OCI-M1 (cell line): ENCODE data around the gene TGFB3.
A peak's percentile ranks its signal among the peaks of the same experiment; 100 is the strongest.
"Not testable (repeated sequence)": the region's sequence is repeated elsewhere in the genome, so short reads cannot be mapped to it uniquely, and the experiment has no call there.

Source experiments
- DNase-seq: peaks from one replicate; lab custom pipeline; 2025; lab: John Stamatoyannopoulos, UW

The TGFB3 gene

GRCh38 chr14:75981426-75982265 is at the start of gene TGFB3:
Gene TGFB3 (minus strand): TSS chr14:75981995. CDS start chr14:75980893, 1,102 bp downstream.
- peak; percentile 76 for DNase-seq

- DNase-seq: no peak
Observed at GRCh38 chr14:76024211-76024907, 42.6 kb upstream of the TGFB3 start.

GRCh38 chr14:76023757-76024156 is 42.0 kb upstream of the TGFB3 start:
- no peak for DNase-seq

GRCh38 chr14:76022991-76023390 is 41.2 kb upstream of the TGFB3 start:
- DNase-seq: no peak

GRCh38 chr14:76019676-76020075 is 37.9 kb upstream of the TGFB3 start:
- no peak for DNase-seq

- no peak for DNase-seq
Observed at GRCh38 chr14:76015668-76016067, 33.9 kb upstream of the TGFB3 start.

GRCh38 chr14:76015191-76015590 is 33.4 kb upstream of the TGFB3 start:
- DNase-seq: no peak

- no peak for DNase-seq
Observed at GRCh38 chr14:76012354-76012753, 30.6 kb upstream of the TGFB3 start.

GRCh38 chr14:76011930-76012329 is 30.1 kb upstream of the TGFB3 start:
- no peak for DNase-seq

GRCh38 chr14:76009627-76010026 is 27.8 kb upstream of the TGFB3 start:
- DNase-seq: not testable (repeated sequence)

- DNase-seq: no peak
Observed at GRCh38 chr14:76007852-76008251, 26.1 kb upstream of the TGFB3 start.

- no peak for DNase-seq
Observed at GRCh38 chr14:76007379-76007778, 25.6 kb upstream of the TGFB3 start.

- no peak for DNase-seq
Observed at GRCh38 chr14:76006253-76006652, 24.5 kb upstream of the TGFB3 start.

- no peak for DNase-seq
Observed at GRCh38 chr14:76002383-76002782, 20.6 kb upstream of the TGFB3 start.

- DNase-seq: no peak
Observed at GRCh38 chr14:75999511-76000190, 17.9 kb upstream of the TGFB3 start.

GRCh38 chr14:75996488-75996887 is 14.7 kb upstream of the TGFB3 start:
- no peak for DNase-seq

- DNase-seq: no peak
Observed at GRCh38 chr14:75995372-75996041, 13.7 kb upstream of the TGFB3 start.

GRCh38 chr14:75993567-75994041 is 11.8 kb upstream of the TGFB3 start:
- peak; percentile 12 for DNase-seq

- DNase-seq: no peak
Observed at GRCh38 chr14:75991753-75992152, 10.0 kb upstream of the TGFB3 start.

GRCh38 chr14:75990297-75990696 is 8.5 kb upstream of the TGFB3 start:
- no peak for DNase-seq

GRCh38 chr14:75989134-75989533 is 7.3 kb upstream of the TGFB3 start:
- no peak for DNase-seq
